ENCODE results near the gene INSYN2B.
"Not testable (repeated sequence)": the region's sequence is repeated elsewhere in the genome, so short reads cannot be mapped to it uniquely, and the experiment has no call there.

INSYN2B gene

DNA sequence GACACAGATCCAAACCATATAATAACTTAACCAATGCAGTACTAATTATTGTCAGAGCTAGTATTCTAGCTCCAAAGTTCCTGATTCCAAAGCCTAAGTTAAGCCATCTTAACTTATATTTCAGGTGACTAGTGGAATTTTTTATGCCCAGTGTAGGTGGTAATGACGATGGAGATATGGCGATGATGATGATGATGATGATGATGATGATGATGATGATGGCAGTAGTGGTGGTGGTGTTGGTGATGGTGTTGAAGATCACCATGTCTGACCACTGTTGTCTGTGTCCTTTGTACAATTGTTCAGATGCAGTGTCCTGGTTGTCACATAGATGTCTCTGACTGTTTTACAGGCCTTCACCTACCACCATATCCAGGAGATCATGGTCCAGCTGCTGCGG, 139.9 kb downstream of the INSYN2B start:
- DNase-seq, result no peak

GRCh38 chr5:169838688-169839087, 141.6 kb downstream of the INSYN2B start:
- no peak for DNase-seq

- DNase-seq, result no peak
Measured at GRCh38 chr5:169837686-169838085, 142.6 kb downstream of the INSYN2B start.

DNA sequence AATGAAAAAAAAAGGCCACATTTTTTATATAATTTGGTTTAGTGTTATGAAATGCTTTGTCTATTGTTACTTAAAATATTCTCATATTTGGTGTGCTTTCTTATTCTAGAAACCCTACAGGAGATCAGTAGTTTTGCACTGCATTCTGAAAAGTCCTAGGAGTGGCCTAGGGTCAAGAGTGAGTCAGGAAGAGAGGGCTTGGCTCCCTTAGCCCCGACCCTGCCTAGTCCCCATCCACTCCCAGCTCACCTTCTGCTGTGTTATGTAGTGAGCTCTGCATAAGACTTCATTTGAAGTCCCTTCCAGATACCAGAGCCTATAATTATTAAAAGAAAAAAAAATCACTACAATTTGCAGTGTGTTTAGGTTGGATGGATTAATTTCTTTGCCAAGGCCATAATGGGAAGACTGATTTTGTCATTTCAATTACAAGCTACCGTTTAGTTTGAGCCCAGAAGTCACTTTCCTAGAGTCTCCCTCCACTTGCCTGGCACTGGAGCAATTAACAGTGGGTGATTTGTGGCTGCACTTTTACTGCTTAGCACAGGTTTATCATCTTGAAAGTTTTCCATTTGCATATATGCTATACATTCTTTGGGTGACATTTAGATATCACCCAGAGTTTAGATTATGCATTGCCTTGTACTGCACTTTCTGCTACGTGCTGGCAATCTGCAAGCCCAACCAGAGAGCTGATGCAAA, 143.3 kb downstream of the INSYN2B start:
- DNase-seq, result no peak

DNA sequence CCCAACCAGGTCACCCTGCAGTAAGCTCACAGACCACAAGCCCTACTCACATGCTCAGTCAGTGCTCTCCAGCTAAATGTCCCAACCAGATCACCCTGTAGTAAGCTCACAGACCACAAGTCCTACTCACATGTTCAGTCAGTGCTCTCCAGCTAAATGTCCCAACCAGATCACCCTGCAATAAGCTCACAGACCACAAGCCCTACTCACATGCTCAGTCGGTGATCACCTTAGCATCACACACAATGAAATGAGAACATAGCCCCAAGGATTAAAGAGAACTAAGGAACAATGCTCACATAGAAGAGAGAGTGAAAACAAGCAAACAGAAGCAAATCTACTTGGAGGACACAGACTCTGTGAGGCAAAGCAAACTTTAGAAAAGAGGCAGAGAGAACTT, 145.8 kb downstream of the INSYN2B start:
- not testable (repeated sequence) for DNase-seq

- DNase-seq, result peak; percentile 25
Measured at GRCh38 chr5:169833681-169834292, 146.5 kb downstream of the INSYN2B start.

GRCh38 chr5:169832845-169833244, 147.4 kb downstream of the INSYN2B start:
- DNase-seq, result no peak

GRCh38 chr5:169832304-169832703, 148.0 kb downstream of the INSYN2B start:
- no peak for DNase-seq

DNA sequence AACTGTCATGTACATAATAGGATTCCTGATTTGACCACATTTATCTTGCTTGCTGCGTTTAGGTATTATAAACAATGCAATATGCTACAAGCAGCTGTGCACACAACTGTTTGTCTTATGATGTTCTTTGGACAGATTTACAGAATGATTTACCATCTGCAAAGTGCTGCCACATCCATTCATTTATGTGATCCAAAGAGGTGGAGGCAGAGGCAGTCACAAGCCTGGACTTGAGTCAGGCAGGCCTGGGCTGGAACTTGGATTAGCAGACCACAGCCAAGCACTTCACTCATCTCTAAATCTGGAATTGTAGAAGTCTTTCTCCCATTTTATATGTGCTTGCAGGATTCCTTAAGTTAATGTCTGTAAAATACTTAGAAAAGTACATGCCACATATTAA, 149.0 kb downstream of the INSYN2B start:
- DNase-seq, result no peak

DNA sequence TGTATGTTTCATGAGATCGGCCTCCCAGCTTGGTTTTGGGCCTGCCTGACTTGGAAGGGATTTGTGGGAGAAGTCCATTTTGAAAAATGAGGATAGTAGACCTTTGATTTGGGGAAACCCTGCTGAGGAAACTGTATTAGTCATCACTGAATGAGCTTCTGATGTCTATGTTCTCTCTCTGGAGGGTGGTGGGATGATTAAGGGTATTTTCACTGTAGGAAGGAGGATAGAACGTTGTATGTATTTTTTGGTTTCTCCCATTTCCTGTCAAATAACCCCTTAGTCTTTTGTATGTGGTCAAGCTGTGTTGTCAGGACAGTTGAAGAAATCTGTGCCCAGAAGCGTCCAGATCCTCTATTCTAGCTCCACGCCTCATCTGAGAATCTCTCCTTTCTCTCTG, 151.9 kb downstream of the INSYN2B start:
- no peak for DNase-seq

DNA sequence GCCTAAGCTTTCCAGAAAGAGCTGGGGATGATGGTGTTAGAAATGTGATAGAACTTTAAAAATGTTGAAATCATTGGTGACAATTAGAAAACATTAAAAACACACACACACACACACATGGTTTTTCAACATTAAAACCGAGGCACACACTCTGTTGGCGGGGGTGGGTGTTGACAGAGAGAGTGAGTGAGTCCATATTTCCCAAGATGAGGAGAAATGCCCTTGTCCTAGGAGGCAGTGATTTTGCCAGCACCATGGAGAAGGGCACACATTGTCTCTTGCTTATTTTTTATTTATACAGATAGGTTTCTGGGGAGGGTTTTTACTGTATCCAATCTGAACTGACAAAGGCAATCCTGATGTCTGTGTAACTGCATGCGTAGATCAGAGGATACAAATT, 152.5 kb downstream of the INSYN2B start:
- DNase-seq, result no peak

- DNase-seq, result no peak
Measured at GRCh38 chr5:169826618-169827017, 153.7 kb downstream of the INSYN2B start.

GRCh38 chr5:169817031-169817430, 163.3 kb downstream of the INSYN2B start:
- no peak for DNase-seq

DNA sequence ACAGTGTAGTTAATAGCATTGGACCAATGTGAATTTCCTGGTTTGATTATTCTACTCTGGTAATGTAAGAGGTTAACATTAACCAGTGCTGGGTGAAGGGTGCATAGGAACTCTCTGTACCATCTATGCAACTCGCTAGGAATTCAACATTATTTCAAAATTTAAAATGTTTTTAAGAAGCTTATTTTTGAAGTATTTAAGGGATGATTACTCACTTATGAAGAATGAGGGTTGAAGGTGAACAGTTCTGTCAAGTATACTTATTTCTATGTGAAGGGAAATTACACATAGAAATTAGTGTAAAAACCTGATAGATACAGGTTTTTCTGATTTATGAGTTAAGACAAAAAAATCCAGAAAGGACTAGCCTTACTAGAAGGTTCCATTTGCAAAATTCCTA, 165.8 kb downstream of the INSYN2B start:
- DNase-seq, result no peak
